Keratinocyte (primary cell): ENCODE results near the gene PAPOLB.

Source experiments
- CTCF ChIP-seq, 3 experiments: IDR thresholded peaks in 1 of 3; conservative IDR thresholded peaks in 1 of 3; optimal IDR thresholded peaks in 1 of 3; 2 replicates in 2 of 3; 3 replicates in 1 of 3; pipeline versions ENCODE3 to v1.5.1; 2011; ENCODE audit warnings: low read length in 3 of 3, mild to moderate bottlenecking in 3 of 3, moderate library complexity in 2 of 3, control low read depth in 1 of 3, inconsistent platforms in 1 of 3; ENCODE audit not compliant: insufficient read depth in 2 of 3; ENCODE audit errors: extremely low read depth in 1 of 3
- EZH2 ChIP-seq: IDR thresholded peaks from one replicate; pipeline ENCODE4 v1.6.1; 2012; ENCODE audit warnings: inconsistent platforms, mild to moderate bottlenecking, low read length, moderate library complexity

DNA sequence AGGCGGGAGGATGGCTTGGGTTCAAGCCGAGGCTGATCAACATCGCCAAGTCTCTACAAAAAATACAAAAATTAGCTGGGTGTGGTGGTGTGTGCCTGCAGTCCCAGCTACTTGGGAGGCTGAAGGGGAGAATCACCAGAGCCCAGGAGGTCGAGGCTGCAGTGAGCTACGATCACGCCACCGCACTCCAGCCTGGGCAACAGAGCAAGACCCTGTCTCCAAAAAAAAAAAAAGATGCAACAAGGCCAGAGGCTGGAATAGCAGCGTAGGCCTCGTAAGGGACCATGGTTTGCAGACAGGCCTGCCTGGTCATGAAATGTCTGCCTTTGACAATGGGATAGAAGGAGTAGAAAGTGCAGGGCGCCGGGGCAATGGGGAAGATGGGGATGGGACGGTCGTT lies 20.0 kb downstream of the PAPOLB start:
- TF ChIP-seq EZH2 (no peak), CTCF (optimal IDR thresholded peaks at IDR 0.05 in 1 of 3, IDR thresholded peaks at IDR 0.05 in 1 of 3, conservative IDR thresholded peaks at IDR 0.05 in 1 of 3; ENCODE audit: extremely low read depth in 1 of 3, insufficient read depth in 2 of 3, low read length in 3 of 3) (no peak)
